VCaP (cell line): Measurements from ENCODE around the gene ATRN.
"Not testable (repeated sequence)": the region's sequence is repeated elsewhere in the genome, so short reads cannot be mapped to it uniquely, and the experiment has no call there.

Experiments used
- H3K27ac ChIP-seq: fragments of 450-650 bp; 2 replicates; pipeline ENCODE4 v1.5.1; 2017
- TF ChIP-seq, protein P1 (sequence below): fragments of 450-650 bp; conservative IDR thresholded peaks from 2 replicates; pipeline ENCODE4 v1.5.1; 2017; ENCODE audit warnings: mild to moderate bottlenecking, moderate library complexity

The ATRN gene

DNA sequence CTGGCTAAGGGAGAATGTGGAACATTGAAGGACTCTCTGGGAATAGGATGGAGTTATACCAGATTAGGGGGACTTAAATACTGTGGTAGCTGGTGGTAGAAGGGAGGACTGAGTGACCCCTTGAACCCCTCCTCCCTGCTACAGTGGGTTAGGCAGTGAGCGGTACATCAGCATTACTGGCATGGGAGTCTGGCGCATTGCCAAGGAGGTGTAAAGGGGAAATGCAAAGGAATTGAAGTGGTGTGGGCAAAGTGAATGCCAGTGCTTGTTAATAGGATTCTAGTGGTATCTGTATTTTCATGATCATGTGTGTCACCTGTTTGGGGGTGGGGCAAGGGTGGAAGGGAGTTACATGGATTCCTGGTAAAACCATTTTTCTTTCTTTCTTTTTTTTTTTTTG is 132.3 kb downstream of the ATRN start:
- TF ChIP-seq, protein P1, sequence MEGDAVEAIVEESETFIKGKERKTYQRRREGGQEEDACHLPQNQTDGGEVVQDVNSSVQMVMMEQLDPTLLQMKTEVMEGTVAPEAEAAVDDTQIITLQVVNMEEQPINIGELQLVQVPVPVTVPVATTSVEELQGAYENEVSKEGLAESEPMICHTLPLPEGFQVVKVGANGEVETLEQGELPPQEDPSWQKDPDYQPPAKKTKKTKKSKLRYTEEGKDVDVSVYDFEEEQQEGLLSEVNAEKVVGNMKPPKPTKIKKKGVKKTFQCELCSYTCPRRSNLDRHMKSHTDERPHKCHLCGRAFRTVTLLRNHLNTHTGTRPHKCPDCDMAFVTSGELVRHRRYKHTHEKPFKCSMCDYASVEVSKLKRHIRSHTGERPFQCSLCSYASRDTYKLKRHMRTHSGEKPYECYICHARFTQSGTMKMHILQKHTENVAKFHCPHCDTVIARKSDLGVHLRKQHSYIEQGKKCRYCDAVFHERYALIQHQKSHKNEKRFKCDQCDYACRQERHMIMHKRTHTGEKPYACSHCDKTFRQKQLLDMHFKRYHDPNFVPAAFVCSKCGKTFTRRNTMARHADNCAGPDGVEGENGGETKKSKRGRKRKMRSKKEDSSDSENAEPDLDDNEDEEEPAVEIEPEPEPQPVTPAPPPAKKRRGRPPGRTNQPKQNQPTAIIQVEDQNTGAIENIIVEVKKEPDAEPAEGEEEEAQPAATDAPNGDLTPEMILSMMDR = no peak

DNA sequence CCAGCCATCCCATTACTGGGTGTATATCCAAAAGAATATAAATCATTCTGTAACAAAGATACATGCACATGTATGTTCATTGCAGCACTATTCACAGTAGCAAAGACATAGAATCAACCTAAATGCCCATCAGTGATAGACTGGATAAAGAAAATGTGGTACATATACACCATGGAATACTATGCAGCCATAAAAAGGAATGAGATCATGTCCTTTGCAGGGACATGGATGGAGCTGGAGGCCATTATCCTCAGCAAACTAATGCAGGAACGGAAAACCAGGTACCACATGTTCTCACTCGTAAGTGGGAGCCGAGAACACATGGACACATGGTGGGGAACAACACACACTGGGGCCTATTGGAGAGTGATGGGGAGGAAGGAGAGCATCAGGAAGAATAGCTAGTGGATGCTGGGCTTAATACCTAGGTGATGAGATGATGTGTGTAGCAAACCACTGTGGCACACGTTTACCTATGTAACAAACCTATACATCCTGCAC is 134.6 kb downstream of the ATRN start:
- not testable (repeated sequence) for H3K27ac ChIP-seq

More for the DNA sequence above, 132.3 kb downstream of the ATRN start:
- no peak overlapping the region for H3K27ac ChIP-seq

DNA sequence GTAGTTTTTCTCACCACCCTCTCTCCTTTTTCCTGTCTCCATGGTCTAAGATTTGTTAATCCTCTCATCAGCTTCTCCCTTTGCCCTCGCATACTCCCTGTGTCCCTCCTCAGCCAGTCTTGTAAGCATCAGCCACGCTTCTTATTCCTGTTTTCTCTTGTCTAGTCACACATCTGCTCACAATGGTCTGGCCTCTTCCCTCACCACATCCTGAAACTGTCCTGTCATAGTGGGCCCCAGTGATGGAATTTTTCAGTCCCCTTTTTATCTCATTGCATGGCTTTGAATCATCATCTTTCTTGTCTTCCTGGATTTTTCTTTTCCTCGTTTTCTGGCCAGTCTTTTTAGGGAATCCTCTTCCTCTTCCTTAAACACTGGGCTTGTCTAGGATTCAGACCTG is 135.2 kb downstream of the ATRN start:
- TF ChIP-seq, protein P1 = no peak
- no peak overlapping the region for H3K27ac ChIP-seq

DNA sequence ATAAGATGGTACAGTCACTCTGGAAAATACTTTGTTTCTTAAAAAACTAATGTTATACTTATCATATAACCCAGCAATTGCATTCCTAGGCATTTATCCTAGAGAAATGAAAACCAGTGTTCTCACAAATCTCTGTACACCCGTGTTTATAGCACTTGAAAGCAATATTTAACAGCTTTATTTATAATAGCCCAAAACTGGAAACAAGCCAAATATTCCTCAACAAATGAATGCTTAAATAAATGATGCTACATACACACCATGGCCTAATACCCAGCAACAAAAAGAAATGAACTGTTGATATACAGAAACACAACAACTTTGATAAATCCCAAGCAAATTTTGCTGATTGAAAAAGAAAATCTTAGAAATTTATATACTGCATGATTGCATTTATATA is 141.1 kb downstream of the ATRN start:
- TF ChIP-seq, protein P1 = no peak
- no peak overlapping the region for H3K27ac ChIP-seq

DNA sequence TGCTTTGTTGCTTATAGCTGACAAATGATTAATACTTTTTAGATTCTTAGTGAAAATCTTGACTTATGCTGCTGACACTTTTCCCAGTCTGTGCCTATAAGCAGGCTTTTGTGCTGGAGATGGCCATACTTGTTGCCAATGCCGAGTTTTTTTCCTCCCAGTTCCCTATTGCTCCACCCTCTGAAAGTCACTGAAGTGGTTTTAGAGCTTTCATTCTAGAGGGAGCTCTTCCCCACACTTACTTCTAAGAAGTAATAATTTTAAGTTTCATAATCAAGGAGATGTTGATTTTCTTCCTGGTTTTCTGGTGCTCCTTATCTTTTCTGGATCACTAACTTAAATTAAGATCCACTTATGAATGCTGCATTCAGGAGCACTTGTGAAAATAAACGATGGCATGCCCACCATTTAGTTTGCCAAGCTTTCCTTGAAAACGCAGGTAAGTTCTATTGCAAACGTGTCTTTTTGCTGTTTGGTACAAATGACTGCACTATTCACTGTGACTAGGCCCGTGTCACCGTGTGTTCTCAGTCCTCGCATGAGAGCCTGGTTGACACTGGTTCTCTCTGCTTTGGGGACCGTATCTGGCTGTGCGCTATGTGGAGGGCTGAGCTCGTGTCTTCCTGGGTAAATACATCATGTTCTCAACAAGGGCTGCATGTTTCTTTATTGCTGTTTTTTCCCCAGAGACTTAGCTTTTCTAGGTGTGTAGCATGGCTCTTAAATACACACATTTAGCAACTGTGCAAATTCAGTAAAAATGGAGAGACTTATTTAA is 142.2 kb downstream of the ATRN start:
- TF ChIP-seq, protein P1 = no peak
- H3K27ac ChIP-seq = no peak overlapping the region

DNA sequence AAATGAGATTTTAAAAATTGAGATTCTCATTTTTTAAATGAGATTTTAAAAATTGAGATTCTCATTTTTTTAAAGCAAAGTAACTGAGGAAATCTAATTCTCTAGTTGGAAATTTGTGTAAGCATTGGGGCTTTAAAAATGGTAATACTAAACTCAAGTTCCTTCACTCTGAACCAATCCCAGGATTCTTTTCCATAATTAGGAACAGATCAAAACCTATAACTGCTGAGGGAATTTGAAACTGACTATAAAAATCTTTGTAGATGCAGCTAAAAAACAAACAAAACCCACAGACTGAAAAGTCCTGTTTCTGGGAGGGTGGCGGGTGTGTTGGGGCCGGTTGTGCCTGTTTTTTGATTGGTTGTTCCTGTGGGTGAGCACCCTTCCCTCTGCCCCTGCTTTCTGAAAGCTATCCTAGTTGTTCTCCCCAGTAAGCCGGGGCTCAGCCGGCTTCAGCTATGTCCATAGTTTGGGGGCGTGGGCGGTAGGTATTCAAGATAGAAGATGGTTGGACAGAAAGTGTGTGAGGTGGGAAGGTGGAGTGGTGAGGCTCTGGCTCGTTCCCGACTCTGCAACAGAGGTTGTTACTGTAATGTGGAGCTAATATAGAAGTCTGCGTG is 143.1 kb downstream of the ATRN start:
- TF ChIP-seq, protein P1 = no peak
- no peak overlapping the region for H3K27ac ChIP-seq

DNA sequence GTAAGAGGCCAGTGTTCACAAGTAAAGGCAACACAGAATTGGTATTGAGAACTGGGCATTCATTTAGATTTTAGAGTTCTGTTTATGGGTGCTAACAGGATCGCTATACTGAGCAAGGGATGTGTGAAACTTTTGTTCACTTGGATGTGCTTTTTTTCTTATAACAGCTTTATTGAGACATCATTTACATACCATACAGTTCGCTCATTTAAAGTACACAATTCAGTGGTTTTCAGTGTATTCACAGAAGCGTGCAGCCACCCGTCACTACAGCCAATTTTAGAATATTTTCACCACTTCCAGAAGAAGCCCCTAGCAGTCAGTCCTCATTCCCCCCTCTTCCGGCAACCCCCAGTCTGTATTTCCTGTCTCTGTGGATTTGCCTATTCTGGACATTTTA is 143.6 kb downstream of the ATRN start:
- no peak overlapping the region for H3K27ac ChIP-seq
- TF ChIP-seq, protein P1 = no peak

DNA sequence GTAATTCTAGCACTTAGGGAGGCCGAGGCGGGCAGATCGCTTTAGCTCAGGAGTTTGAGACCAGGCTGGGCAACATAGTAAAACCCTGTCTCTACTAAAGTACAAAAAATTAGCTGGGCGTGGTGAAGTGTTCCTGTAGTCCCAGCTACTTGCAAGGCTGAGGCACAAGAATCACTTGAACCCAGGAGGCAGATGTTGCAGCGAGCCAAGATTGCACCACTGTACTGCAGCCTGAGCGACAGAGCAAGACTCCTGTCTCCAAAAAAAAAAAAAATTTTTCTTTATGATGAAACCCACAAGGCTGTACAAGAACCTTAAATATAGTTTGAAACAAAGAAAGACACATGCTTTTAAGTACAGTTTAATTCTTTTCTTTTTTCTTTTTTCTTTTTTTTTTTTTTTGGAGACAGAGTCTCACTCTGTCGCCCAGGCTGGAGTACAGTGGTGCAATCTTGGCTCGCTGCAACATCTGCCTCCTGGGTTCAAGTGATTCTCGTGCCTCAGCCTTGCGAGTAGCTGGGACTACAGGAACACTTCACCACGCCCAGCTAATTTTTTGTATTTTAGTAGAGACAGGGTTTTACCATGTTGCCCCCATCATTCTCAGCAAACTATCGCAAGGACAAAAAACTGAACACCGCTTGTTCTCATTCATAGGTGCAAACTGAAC is 144.5 kb downstream of the ATRN start:
- H3K27ac ChIP-seq = not testable (repeated sequence)
